GM12878 (cell line): Measurements from ENCODE around the gene GNLY. TPM values are rescaled to one million over a fixed set of nuclear protein-coding genes. Genes with fewer than 3 reads are reported as not detected.

Source experiments
- ATAC-seq: fragments of 200-7000 bp; cut with Tn5 transposase; 3 replicates; pipeline ENCODE4 v1.9.1; 2020; ENCODE audit warnings: mild to moderate bottlenecking, moderate library complexity
- BruUV-seq: library from RNA; stranded (reverse); fragments of 400-500 nt; replicated peaks from 2 replicates; lab custom pipeline; 2021; lab: Mats Ljungman, UMichigan
- CTCF ChIA-PET: fragments of 300-600 bp; sonication (Branson Sonifier 250); formaldehyde crosslinking; extraction: SDS; loops from one replicate; lab custom pipeline; 2021; ENCODE audit warnings: inconsistent platforms; lab: Yijun Ruan, JAX
- POLR2A ChIA-PET: fragments of 350-600 bp; formaldehyde crosslinking; extraction: SDS; loops from one replicate; lab custom pipeline; 2021; ENCODE audit warnings: inconsistent platforms; lab: Charles Lee
- RAD21 ChIA-PET: fragments of 300-600 bp; sonication (Branson Sonifier 250); formaldehyde crosslinking; loops from one replicate; lab custom pipeline; 2023; ENCODE audit warnings: antibody characterized with exemption; ENCODE audit not compliant: unreplicated experiment; lab: Charles Lee
- SMC1A ChIA-PET: fragments of 300-600 bp; sonication (Branson Sonifier 250); formaldehyde crosslinking; loops from one replicate; lab custom pipeline; 2023; ENCODE audit not compliant: unreplicated experiment, uncharacterized antibody; lab: Charles Lee
- DNase-seq: peaks from one replicate; pipeline ENCODE4 v3.0.0-alpha.2; 2011; ENCODE audit warnings: low read depth, low spot score
- FAIRE-seq: peaks from 3 replicates; lab custom pipeline; 2011; peaks lifted over from hg19 to GRCh38; lab: Jason Lieb, UNC
- H2AFZ ChIP-seq: 2 replicates; pipeline ENCODE4 v1.6.0; 2011; ENCODE audit warnings: low read depth, low read length, control low read depth; ENCODE audit not compliant: control insufficient read depth
- H3K27ac ChIP-seq: 2 replicates; pipeline ENCODE4 v1.5.1; 2011; ENCODE audit warnings: control low read depth; ENCODE audit not compliant: control insufficient read depth, insufficient read depth
- H3K27me3 ChIP-seq, 2 experiments: replicated peaks in 1 of 2; 2 replicates each; pipeline versions ENCODE4 v1.6.0 to v1.6.1; 2011; ENCODE audit warnings: low read length in 1 of 2; ENCODE audit not compliant: control insufficient read depth in 2 of 2, insufficient read depth in 2 of 2
- H3K36me3 ChIP-seq, 2 experiments: 2 replicates each; pipeline ENCODE4 v1.5.1; 2011; ENCODE audit warnings: low read length in 1 of 2; ENCODE audit not compliant: control insufficient read depth in 2 of 2, insufficient read depth in 2 of 2
- H3K4me1 ChIP-seq: 2 replicates; pipeline ENCODE4 v1.6.1; 2011; ENCODE audit warnings: mild to moderate bottlenecking, low read length, moderate library complexity, mixed read lengths; ENCODE audit not compliant: control insufficient read depth, insufficient read depth
- H3K4me2 ChIP-seq: 2 replicates; pipeline ENCODE4 v1.6.0; 2011; ENCODE audit warnings: control low read depth; ENCODE audit not compliant: control insufficient read depth, insufficient read depth
- H3K4me3 ChIP-seq: fragments of 200-600 bp; sonication (generic); 2 replicates; pipeline ENCODE4 v1.5.1; 2016
- H3K79me2 ChIP-seq: 2 replicates; pipeline ENCODE4 v1.6.0; 2011; ENCODE audit warnings: low read length; ENCODE audit not compliant: control insufficient read depth, insufficient read depth
- H3K9ac ChIP-seq: 2 replicates; pipeline ENCODE4 v1.8.0; 2011; ENCODE audit warnings: low read length, control low read depth, mixed read lengths; ENCODE audit not compliant: control insufficient read depth, insufficient read depth
- H3K9me3 ChIP-seq: replicated peaks from 3 replicates; pipeline ENCODE4 v1.5.1; 2011; ENCODE audit warnings: mild to moderate bottlenecking, low read length; ENCODE audit not compliant: control insufficient read depth, insufficient read depth
- H4K20me1 ChIP-seq: 2 replicates; pipeline ENCODE4 v1.6.0; 2011; ENCODE audit not compliant: control insufficient read depth, insufficient read depth
- BCL11A ChIP-seq: IDR thresholded peaks from 2 replicates; pipeline ENCODE4 v1.6.1; 2011; ENCODE audit warnings: low read depth, low read length
- BHLHE40 ChIP-seq, 2 experiments: fragments of 450-650 bp in 1 of 2; IDR thresholded peaks; 2 replicates each; pipeline ENCODE4 v1.6.1; 2011 to 2017; ENCODE audit warnings: low read depth in 2 of 2, borderline replicate concordance in 1 of 2, improper control_type of control experiment in 1 of 2, low read length in 1 of 2, mild to moderate bottlenecking in 1 of 2
- MEF2B ChIP-seq: fragments of 450-650 bp; IDR thresholded peaks from 2 replicates; pipeline ENCODE4 v1.6.1; 2018; ENCODE audit warnings: mild to moderate bottlenecking, moderate library complexity; ENCODE audit not compliant: partially characterized antibody, poor library complexity, severe bottlenecking
- NFXL1 ChIP-seq: fragments of 450-650 bp; IDR thresholded peaks from 2 replicates; pipeline ENCODE4 v1.6.1; 2017; ENCODE audit warnings: antibody characterized with exemption, mild to moderate bottlenecking, borderline replicate concordance
- NR2F1 ChIP-seq: fragments of 450-650 bp; conservative IDR thresholded peaks from 2 replicates; pipeline ENCODE4 v1.6.1; 2017; ENCODE audit warnings: mild to moderate bottlenecking
- PAX5 ChIP-seq: IDR thresholded peaks from 2 replicates; pipeline ENCODE4 v1.6.1; 2011; ENCODE audit warnings: low read depth, low read length, borderline replicate concordance
- RUNX3 ChIP-seq: IDR thresholded peaks from 2 replicates; pipeline ENCODE4 v1.6.1; 2012; ENCODE audit warnings: low read length, inconsistent platforms
- SIX5 ChIP-seq: IDR thresholded peaks from 2 replicates; pipeline ENCODE4 v1.6.1; 2011; ENCODE audit warnings: mild to moderate bottlenecking, low read depth, low read length, moderate library complexity; ENCODE audit not compliant: severe bottlenecking
- SPI1 ChIP-seq: IDR thresholded peaks from 2 replicates; pipeline ENCODE4 v1.6.1; 2011; ENCODE audit warnings: low read depth, mild to moderate bottlenecking, low read length, moderate library complexity, borderline replicate concordance; ENCODE audit not compliant: insufficient read depth
- STAT3 ChIP-seq: IDR thresholded peaks from 2 replicates; pipeline ENCODE4 v1.6.1; 2011; ENCODE audit warnings: low read depth, low read length, improper control_type of control experiment
- SUZ12 ChIP-seq: fragments of 200-600 bp; sonication (generic); IDR thresholded peaks from one replicate; pipeline ENCODE4 v1.6.1; 2018; ENCODE audit warnings: antibody characterized with exemption, mild to moderate bottlenecking; ENCODE audit not compliant: unreplicated experiment
- WGBS: methylation state at CpG from one replicate; pipeline ENCODE4 v1.1.6; 2016; ENCODE audit warnings: low lambda C conversion rate; ENCODE audit not compliant: insufficient replicate concordance, insufficient coverage; ENCODE audit errors: missing lambda C conversion rate; 5-methylcytosine and 5-hydroxymethylcytosine counted together
- in situ Hi-C: fragments of 300-500 bp; cut with MboI; formaldehyde crosslinking; loops from 9 replicates; pipeline ENCODE4 v1.14.3; 2018; ENCODE audit warnings: mixed read lengths
- intact Hi-C: fragments of 100-400 bp; cut with micrococcal nuclease; formaldehyde crosslinking; loops from one replicate; pipeline ENCODE4 v1.14.2; 2022; ENCODE audit not compliant: unreplicated experiment
- polyA plus RNA-seq, 11 experiments: library from polyadenylated mRNA; depleted of rRNA in 4 of 11; unstranded in 6 of 11; stranded (reverse) in 5 of 11; fragments of >200 nt; fragmentation: Nextera tagmentation in 4 of 11; fragmentation: Illumina TruSeq in 1 of 11; extraction: Ambion mirVana in 4 of 11; extraction: Trizol in 1 of 11; gene quantifications; 1 replicate in 1 of 11; 2 replicates in 10 of 11; pipeline versions ENCODE4 v1.2.1 to v1.2.3, GENCODE V29; 2011 to 2016; ENCODE audit warnings: inconsistent platforms in 2 of 11, missing spikeins in 2 of 11, low read depth in 1 of 11
- total RNA-seq, 4 experiments: library from RNA; depleted of rRNA in 3 of 4; stranded (reverse); fragments of >200 nt in 3 of 4; fragmentation: Illumina TruSeq in 1 of 4; extraction: Trizol in 1 of 4; gene quantifications; 2 replicates each; pipeline versions ENCODE4 v1.2.1 to v1.2.3, GENCODE V29; 2013 to 2021
- TF ChIP-seq, protein P1 (sequence below): fragments of 450-650 bp; IDR thresholded peaks from 2 replicates; pipeline ENCODE4 v1.6.1; 2014; ENCODE audit warnings: mild to moderate bottlenecking
- TF ChIP-seq, protein P2 (sequence below): fragments of 450-650 bp; IDR thresholded peaks from 2 replicates; pipeline ENCODE4 v1.6.1; 2017; ENCODE audit warnings: mild to moderate bottlenecking, moderate library complexity

Gene GNLY
- total and polyA plus RNA-seq, 10 of the 15 experiments (the other 5 are each of a cell fraction or from before 2014, with no cell fraction given): 0.18 to 0.42 TPM; not detected in 8

DNA sequence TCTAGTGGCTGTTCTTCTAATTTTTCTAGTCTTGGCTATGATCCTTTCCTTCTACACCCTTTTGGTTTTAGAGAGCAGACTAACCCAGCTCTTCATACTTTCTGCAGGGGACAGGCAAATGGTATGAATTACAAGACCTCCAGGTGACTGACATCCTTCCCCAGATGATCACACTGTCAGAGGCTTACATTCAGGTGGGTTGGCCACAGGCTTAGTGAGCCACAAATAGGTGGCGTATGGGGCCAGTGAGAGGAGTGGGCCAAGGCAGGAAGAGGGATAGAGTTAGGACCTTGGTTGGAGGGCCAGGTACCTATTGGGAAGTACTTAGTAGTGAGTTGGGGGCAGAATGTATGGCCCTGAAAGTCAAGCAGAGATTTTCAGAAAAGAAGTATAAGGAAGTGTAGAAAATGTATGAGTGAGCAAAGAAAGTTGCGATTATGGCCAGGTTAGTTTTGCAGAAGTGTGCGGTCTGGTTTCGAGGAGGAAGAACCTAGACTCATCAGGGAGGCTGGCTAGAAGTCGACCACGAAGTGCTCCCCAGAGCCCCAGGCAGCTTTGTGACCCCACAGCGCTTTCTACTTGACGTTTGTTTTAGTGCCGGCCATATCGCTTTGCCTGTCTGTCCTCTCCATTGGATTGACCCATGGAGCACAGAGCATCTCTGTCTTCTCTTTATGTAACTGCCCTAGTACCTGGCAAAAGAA, 46.2 kb upstream of the GNLY start:
- no TSS peak for BruUV-seq
- POLR2A ChIA-PET: interaction anchor here (0.6 kb wide), 1 partner anchor 167 kb away, joined by 4 read pairs; no protein-coding TSS in a partner anchor
- H3K27me3 ChIP-seq: no peaks in the 10 kb centered on the region
- ATAC-seq (peak; percentile 87), DNase-seq (peak; percentile 23), FAIRE-seq (peak; percentile 91)
- no peak overlapping the region for H3K4me3 ChIP-seq
- RAD21 ChIA-PET: interaction anchor here (0.8 to 4.1 kb wide), 4 partner anchors 11 to 60 kb away, joined by 3 to 16 read pairs (median 4); no protein-coding TSS in a partner anchor
- CTCF ChIA-PET: interaction anchor here (0.6 to 3.3 kb wide), 10 partner anchors 11 to 169 kb away, joined by 3 to 36 read pairs (median 4); partner anchors contain the start of gene GNLY
- no peaks in the 10 kb centered on the region for H3K79me2 ChIP-seq
- peaks cover 29 to 36% of the 10 kb centered on the region in 2 experiments for H3K36me3 ChIP-seq
- H3K9me3 ChIP-seq: no peaks in the 10 kb centered on the region
- H3K9ac ChIP-seq: no peak overlapping the region
- no peak overlapping the region for H2AFZ ChIP-seq
- WGBS: 8% methylated on average over 10 of the region's 10 CpGs
- H3K27ac ChIP-seq: no peak overlapping the region
- SMC1A ChIA-PET: interaction anchor here (0.8 to 2.9 kb wide), 2 partner anchors 11 to 57 kb away, joined by 3 to 11 read pairs; no protein-coding TSS in a partner anchor
- H4K20me1 ChIP-seq: no peaks in the 10 kb centered on the region
- H3K4me1 ChIP-seq: peaks cover 13% of the 10 kb centered on the region
- no peak overlapping the region for H3K4me2 ChIP-seq
- intact Hi-C loops (no loop called here), in situ Hi-C loops (no loop called here)
- TF ChIP-seq NFXL1 (peak; percentile 64; the same call in 1 of the 2 replicates), SUZ12 (no peak), BHLHE40 (IDR thresholded peaks at IDR 0.05; ENCODE audit: borderline replicate concordance in 1 of 2, low read depth in 2 of 2, low read length in 1 of 2) (0 out of 4 replicates have a peak, but pooled peaks of 1 of the 2 experiments have one; percentile 14), STAT3 (no peak), SPI1 (peak; percentile 76; the same call in 1 of the 2 replicates), PAX5 (no peak), NR2F1 (no peak), RUNX3 (peak; percentile 66), BCL11A (peak; percentile 20; the same call in 1 of the 2 replicates), MEF2B (peak; percentile 42), SIX5 (no peak)
- TF ChIP-seq, protein P1, sequence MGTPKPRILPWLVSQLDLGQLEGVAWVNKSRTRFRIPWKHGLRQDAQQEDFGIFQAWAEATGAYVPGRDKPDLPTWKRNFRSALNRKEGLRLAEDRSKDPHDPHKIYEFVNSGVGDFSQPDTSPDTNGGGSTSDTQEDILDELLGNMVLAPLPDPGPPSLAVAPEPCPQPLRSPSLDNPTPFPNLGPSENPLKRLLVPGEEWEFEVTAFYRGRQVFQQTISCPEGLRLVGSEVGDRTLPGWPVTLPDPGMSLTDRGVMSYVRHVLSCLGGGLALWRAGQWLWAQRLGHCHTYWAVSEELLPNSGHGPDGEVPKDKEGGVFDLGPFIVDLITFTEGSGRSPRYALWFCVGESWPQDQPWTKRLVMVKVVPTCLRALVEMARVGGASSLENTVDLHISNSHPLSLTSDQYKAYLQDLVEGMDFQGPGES: no peak
- TF ChIP-seq, protein P2, sequence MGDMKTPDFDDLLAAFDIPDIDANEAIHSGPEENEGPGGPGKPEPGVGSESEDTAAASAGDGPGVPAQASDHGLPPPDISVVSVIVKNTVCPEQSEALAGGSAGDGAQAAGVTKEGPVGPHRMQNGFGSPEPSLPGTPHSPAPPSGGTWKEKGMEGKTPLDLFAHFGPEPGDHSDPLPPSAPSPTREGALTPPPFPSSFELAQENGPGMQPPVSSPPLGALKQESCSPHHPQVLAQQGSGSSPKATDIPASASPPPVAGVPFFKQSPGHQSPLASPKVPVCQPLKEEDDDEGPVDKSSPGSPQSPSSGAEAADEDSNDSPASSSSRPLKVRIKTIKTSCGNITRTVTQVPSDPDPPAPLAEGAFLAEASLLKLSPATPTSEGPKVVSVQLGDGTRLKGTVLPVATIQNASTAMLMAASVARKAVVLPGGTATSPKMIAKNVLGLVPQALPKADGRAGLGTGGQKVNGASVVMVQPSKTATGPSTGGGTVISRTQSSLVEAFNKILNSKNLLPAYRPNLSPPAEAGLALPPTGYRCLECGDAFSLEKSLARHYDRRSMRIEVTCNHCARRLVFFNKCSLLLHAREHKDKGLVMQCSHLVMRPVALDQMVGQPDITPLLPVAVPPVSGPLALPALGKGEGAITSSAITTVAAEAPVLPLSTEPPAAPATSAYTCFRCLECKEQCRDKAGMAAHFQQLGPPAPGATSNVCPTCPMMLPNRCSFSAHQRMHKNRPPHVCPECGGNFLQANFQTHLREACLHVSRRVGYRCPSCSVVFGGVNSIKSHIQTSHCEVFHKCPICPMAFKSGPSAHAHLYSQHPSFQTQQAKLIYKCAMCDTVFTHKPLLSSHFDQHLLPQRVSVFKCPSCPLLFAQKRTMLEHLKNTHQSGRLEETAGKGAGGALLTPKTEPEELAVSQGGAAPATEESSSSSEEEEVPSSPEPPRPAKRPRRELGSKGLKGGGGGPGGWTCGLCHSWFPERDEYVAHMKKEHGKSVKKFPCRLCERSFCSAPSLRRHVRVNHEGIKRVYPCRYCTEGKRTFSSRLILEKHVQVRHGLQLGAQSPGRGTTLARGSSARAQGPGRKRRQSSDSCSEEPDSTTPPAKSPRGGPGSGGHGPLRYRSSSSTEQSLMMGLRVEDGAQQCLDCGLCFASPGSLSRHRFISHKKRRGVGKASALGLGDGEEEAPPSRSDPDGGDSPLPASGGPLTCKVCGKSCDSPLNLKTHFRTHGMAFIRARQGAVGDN: peak; percentile 26; the same call in 1 of the 2 replicates
